Peyer's patch (tissue), 4 donors: ENCODE results near the gene CD200R1L. TPM values are rescaled to one million over a fixed set of nuclear protein-coding genes. Genes with fewer than 3 reads are reported as not detected.

ENCODE experiments used
- DNase-seq, 3 donors: peaks; one replicate each; pipeline ENCODE4 v3.0.0-alpha.2; 2017 to 2019
- H3K27ac ChIP-seq, 4 donors: fragments of 200-600 bp; sonication (generic); one replicate each; pipeline ENCODE4 v1.5.1; 2016 to 2019
- H3K27me3 ChIP-seq, 2 donors: fragments of 200-600 bp; sonication (generic); one replicate each; pipeline ENCODE4 v1.5.1; 2019
- H3K36me3 ChIP-seq, 3 donors: fragments of 200-600 bp; sonication (generic); one replicate each; pipeline ENCODE4 v1.5.1; 2016 to 2019
- H3K4me1 ChIP-seq, 4 donors: fragments of 200-600 bp; sonication (generic); one replicate each; pipeline ENCODE4 v1.5.1; 2016 to 2019
- H3K4me3 ChIP-seq, 4 donors: fragments of 200-600 bp; sonication (generic); 1 replicate in 3 of 4; 2 replicates in 1 of 4; pipeline ENCODE4 v1.5.1; 2016 to 2019; ENCODE audit warnings: mild to moderate bottlenecking in 1 of 4
- H3K9me3 ChIP-seq, 4 donors: fragments of 200-600 bp; sonication (generic); one replicate each; pipeline ENCODE4 v1.5.1; 2016 to 2019; ENCODE audit warnings: mild to moderate bottlenecking in 1 of 4
- CTCF ChIP-seq, 6 experiments: fragments of 450-650 bp in 4 of 6; fragments of 200-600 bp in 2 of 6; sonication (generic) in 1 of 6; IDR thresholded peaks; one replicate each; pipeline ENCODE4 v1.5.1; 2017 to 2019; ENCODE audit warnings: antibody characterized with exemption in 6 of 6, mild to moderate bottlenecking in 3 of 6, moderate library complexity in 1 of 6
- POLR2A ChIP-seq, 2 donors: fragments of 450-650 bp; IDR thresholded peaks; one replicate each; pipeline ENCODE4 v1.5.1; 2017; ENCODE audit warnings: antibody characterized with exemption in 2 of 2, mild to moderate bottlenecking in 2 of 2, moderate library complexity in 2 of 2
- total RNA-seq, 4 donors: library from RNA; depleted of rRNA; stranded (reverse); fragments of >200 nt; gene quantifications; one replicate each; pipeline ENCODE4 v1.1.0, GENCODE V29; 2016

Gene CD200R1L
- total RNA-seq, 4 donors from 2014 or later = not detected

- TF ChIP-seq POLR2A (IDR thresholded peaks at IDR 0.05) (no peak), CTCF (IDR thresholded peaks at IDR 0.05) (no peak)
- H3K27me3 ChIP-seq = no peaks in the 10 kb centered on the region
- no peak overlapping the region for H3K4me3 ChIP-seq
- no peaks in the 10 kb centered on the region for H3K9me3 ChIP-seq
- no peak overlapping the region for H3K27ac ChIP-seq
- no peaks in the 10 kb centered on the region for H3K36me3 ChIP-seq
- peaks cover 0 to 1% (median 0%) of the 10 kb centered on the region in 4 donors for H3K4me1 ChIP-seq
- DNase-seq = no peak
These were observed 66.8 kb downstream of the CD200R1L start for GRCh38 chr3:112779558-112780480.

- no peak for DNase-seq
- H3K27ac ChIP-seq = no peak overlapping the region
- H3K4me3 ChIP-seq = no peak overlapping the region
- no peaks in the 10 kb centered on the region for H3K27me3 ChIP-seq
- H3K36me3 ChIP-seq = no peaks in the 10 kb centered on the region
- TF ChIP-seq CTCF (IDR thresholded peaks at IDR 0.05) = no peak
- TF ChIP-seq POLR2A (IDR thresholded peaks at IDR 0.05) = no peak
- H3K4me1 ChIP-seq = peaks cover 0 to 9% (median 0%) of the 10 kb centered on the region in 4 donors
- H3K9me3 ChIP-seq = no peaks in the 10 kb centered on the region
These were observed 67.7 kb downstream of the CD200R1L start for GRCh38 chr3:112779011-112779410.

GRCh38 chr3:112778353-112778948 is 68.2 kb downstream of the CD200R1L start:
- H3K4me3 ChIP-seq = no peak overlapping the region
- H3K9me3 ChIP-seq = no peaks in the 10 kb centered on the region
- DNase-seq = no peak
- H3K27me3 ChIP-seq = no peaks in the 10 kb centered on the region
- peaks cover 0 to 10% (median 0%) of the 10 kb centered on the region in 4 donors for H3K4me1 ChIP-seq
- H3K36me3 ChIP-seq = no peaks in the 10 kb centered on the region
- TF ChIP-seq CTCF (IDR thresholded peaks at IDR 0.05) (no peak), POLR2A (IDR thresholded peaks at IDR 0.05) (no peak)
- no peak overlapping the region for H3K27ac ChIP-seq

GRCh38 chr3:112777811-112778210 is 68.9 kb downstream of the CD200R1L start:
- no peaks in the 10 kb centered on the region for H3K27me3 ChIP-seq
- H3K4me1 ChIP-seq = peaks cover 0 to 10% (median 0%) of the 10 kb centered on the region in 4 donors
- H3K4me3 ChIP-seq = no peak overlapping the region
- H3K36me3 ChIP-seq = no peaks in the 10 kb centered on the region
- no peaks in the 10 kb centered on the region for H3K9me3 ChIP-seq
- TF ChIP-seq CTCF (IDR thresholded peaks at IDR 0.05) (no peak), POLR2A (IDR thresholded peaks at IDR 0.05) (no peak)
- DNase-seq = no peak
- H3K27ac ChIP-seq = no peak overlapping the region

GRCh38 chr3:112776836-112777235 is 69.8 kb downstream of the CD200R1L start:
- Histone ChIP-seq H3K27ac (no peak overlapping the region), H3K36me3 (no peaks in the 10 kb centered on the region), H3K4me1 (peaks cover 0 to 10% (median 0%) of the 10 kb centered on the region in 4 donors), H3K27me3 (no peaks in the 10 kb centered on the region), H3K9me3 (no peaks in the 10 kb centered on the region), H3K4me3 (no peak overlapping the region)
- DNase-seq = no peak
- TF ChIP-seq POLR2A (IDR thresholded peaks at IDR 0.05) (no peak), CTCF (IDR thresholded peaks at IDR 0.05) (no peak)
